Neural cell (in vitro differentiated cells): ENCODE data around the gene HOXB7.

Experiments
- EP300 ChIP-seq: fragments of 450-650 bp; conservative IDR thresholded peaks from 2 replicates; pipeline ENCODE4 v1.6.1; 2014; ENCODE audit warnings: antibody characterized with exemption, mild to moderate bottlenecking, moderate library complexity; ENCODE audit not compliant: poor library complexity, severe bottlenecking
- EZH2 ChIP-seq: fragments of 200-600, 300-800 bp; shearing (Covaris generic), sonication (generic); IDR thresholded peaks from 2 replicates; pipeline ENCODE4 v1.6.1; 2014; ENCODE audit warnings: antibody characterized with exemption, low read length, borderline replicate concordance, mild to moderate bottlenecking; ENCODE audit not compliant: insufficient read depth, poor library complexity, severe bottlenecking
- POLR2AphosphoS5 ChIP-seq: IDR thresholded peaks from 2 replicates; pipeline ENCODE4 v1.6.1; 2012
- RAD21 ChIP-seq: fragments of 450-650 bp; conservative IDR thresholded peaks from 2 replicates; pipeline ENCODE4 v1.6.1; 2014; ENCODE audit warnings: antibody characterized with exemption, mild to moderate bottlenecking, moderate library complexity
- TAF1 ChIP-seq: IDR thresholded peaks from 2 replicates; pipeline ENCODE4 v1.6.1; 2012; ENCODE audit warnings: low read depth
- TF ChIP-seq, protein P1 (sequence below): fragments of 450-650 bp; IDR thresholded peaks from 2 replicates; pipeline ENCODE4 v1.5.1; 2014; ENCODE audit warnings: antibody characterized with exemption, mild to moderate bottlenecking, moderate library complexity; ENCODE audit not compliant: poor library complexity, severe bottlenecking

DNA sequence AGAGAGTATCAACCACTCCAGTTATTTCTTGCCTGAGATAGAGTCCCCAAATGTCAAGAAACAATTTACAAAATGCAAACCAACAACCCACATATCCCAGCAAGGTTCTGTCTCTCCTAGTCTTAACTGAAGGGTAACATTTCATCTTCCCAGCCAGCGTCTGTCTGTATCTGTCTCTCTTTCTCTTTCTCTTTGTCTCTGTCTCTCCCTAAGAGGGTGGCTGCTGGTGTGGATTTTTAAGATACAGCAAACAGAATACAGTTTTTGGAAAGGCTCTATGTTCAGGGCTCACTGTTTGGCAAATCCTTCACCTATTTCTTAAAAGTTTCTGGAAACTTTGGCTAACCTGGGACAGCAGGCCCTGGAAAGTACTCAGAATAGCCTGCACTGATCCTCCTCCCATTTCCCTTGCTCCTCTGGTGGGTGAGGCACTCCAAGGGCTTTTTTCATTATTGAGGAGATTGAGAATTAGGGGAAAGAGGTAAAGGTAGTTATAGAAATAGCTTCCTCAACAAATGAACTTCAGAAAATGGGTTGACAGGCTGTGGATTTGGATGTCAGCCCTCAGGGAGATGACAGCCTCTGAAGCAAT, 38.9 kb downstream of the HOXB7 start:
- TF ChIP-seq, protein P1, sequence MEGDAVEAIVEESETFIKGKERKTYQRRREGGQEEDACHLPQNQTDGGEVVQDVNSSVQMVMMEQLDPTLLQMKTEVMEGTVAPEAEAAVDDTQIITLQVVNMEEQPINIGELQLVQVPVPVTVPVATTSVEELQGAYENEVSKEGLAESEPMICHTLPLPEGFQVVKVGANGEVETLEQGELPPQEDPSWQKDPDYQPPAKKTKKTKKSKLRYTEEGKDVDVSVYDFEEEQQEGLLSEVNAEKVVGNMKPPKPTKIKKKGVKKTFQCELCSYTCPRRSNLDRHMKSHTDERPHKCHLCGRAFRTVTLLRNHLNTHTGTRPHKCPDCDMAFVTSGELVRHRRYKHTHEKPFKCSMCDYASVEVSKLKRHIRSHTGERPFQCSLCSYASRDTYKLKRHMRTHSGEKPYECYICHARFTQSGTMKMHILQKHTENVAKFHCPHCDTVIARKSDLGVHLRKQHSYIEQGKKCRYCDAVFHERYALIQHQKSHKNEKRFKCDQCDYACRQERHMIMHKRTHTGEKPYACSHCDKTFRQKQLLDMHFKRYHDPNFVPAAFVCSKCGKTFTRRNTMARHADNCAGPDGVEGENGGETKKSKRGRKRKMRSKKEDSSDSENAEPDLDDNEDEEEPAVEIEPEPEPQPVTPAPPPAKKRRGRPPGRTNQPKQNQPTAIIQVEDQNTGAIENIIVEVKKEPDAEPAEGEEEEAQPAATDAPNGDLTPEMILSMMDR, result no peak
- TF ChIP-seq TAF1, result no peak
- TF ChIP-seq RAD21, result no peak
- no peak for TF ChIP-seq EZH2
- no peak for TF ChIP-seq POLR2AphosphoS5
- no peak for TF ChIP-seq EP300
